HCT116 (cell line): Measurements from ENCODE around the gene PHF1. TPM values are rescaled to one million over a fixed set of nuclear protein-coding genes. Genes with fewer than 3 reads are reported as not detected.

Experiments
- microRNA-seq: library from miRNA; unstranded; fragments of <30 nt; microRNA quantifications from one replicate; pipeline ENCODE4, GENCODE V29; 2016; ENCODE audit warnings: borderline number of aligned reads
- total RNA-seq: library from RNA; stranded (reverse); gene quantifications from one replicate; pipeline ENCODE4 v1.2.1, GENCODE V29; 2021; ENCODE audit not compliant: unreplicated experiment

PHF1 gene
- total RNA-seq, 1 experiment from 2014 or later, result 40.2 TPM

Small RNA genes within 50 kb of the gene (microRNA-seq; reads per million reads assigned to microRNA genes)
- not detected for gene MIR5004

Other genes with a start within 250 kb of the PHF1 start
- 7.6 TPM for gene COL11A2, start 218.5 kb upstream of the PHF1 start, total RNA-seq
- 49.9 TPM for gene RXRB, start 210.3 kb upstream of the PHF1 start, total RNA-seq
- gene SLC39A7, start 210.1 kb upstream of the PHF1 start, total RNA-seq, result 130 TPM
- 22.0 TPM for gene HSD17B8, start 206.4 kb upstream of the PHF1 start, total RNA-seq
- 45.9 TPM for gene RING1, start 202.5 kb upstream of the PHF1 start, total RNA-seq
- 58.2 TPM for gene VPS52, start 139.1 kb upstream of the PHF1 start, total RNA-seq
- gene RPS18, start 138.9 kb upstream of the PHF1 start, total RNA-seq, result 4,062 TPM
- 1.9 TPM for gene B3GALT4, start 133.9 kb upstream of the PHF1 start, total RNA-seq
- 90.6 TPM for gene WDR46, start 121.8 kb upstream of the PHF1 start, total RNA-seq
- 90.5 TPM for gene PFDN6, start 121.4 kb upstream of the PHF1 start, total RNA-seq
- 53.4 TPM for gene RGL2, start 112.1 kb upstream of the PHF1 start, total RNA-seq
- 80.1 TPM for gene TAPBP, start 96.9 kb upstream of the PHF1 start, total RNA-seq
- gene ZBTB22, start 93.3 kb upstream of the PHF1 start, total RNA-seq, result 11.7 TPM
- gene DAXX, start 88.1 kb upstream of the PHF1 start, total RNA-seq, result 64.9 TPM
- 84.7 TPM for gene KIFC1, start 19.2 kb upstream of the PHF1 start, total RNA-seq
- 186 TPM for gene CUTA, start 7.1 kb downstream of the PHF1 start, total RNA-seq
- 11.5 TPM for gene SYNGAP1, start 9.1 kb downstream of the PHF1 start, total RNA-seq
- 14.2 TPM for gene ZBTB9, start 43.6 kb downstream of the PHF1 start, total RNA-seq
- 18.9 TPM for gene BAK1, start 169.3 kb downstream of the PHF1 start, total RNA-seq
- gene ITPR3, start 210.3 kb downstream of the PHF1 start, total RNA-seq, result 103 TPM